ENCODE data around the gene CLPTM1.

CLPTM1 gene

DNA sequence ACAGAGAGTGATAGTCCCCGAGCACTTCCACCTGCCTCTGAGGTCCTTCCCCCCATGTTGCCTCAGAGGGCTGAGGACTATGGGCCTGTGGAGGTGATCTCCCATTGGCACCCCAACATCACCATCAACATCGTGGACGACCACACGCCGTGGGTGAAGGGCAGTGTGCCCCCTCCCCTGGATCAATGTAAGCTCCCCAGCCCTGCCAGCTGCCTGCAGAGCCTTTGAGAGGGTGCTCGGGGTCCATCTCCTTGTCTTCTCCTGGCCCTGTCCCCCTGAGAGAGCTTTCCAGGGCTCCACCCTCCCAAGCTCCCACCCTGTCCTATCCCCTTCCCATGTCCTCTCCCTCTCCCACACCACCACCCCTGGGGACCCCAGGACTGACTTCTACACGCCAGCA, 31.2 kb downstream of the CLPTM1 start:
- H3K4me1 Mint-ChIP-seq, result no peaks in the 10 kb centered on the region
- H3K36me3 Mint-ChIP-seq (ENCODE audit: low read depth), result peaks cover 33% of the 10 kb centered on the region
- H3K9me3 Mint-ChIP-seq, result no peaks in the 10 kb centered on the region
- TF ChIP-seq, protein P1, sequence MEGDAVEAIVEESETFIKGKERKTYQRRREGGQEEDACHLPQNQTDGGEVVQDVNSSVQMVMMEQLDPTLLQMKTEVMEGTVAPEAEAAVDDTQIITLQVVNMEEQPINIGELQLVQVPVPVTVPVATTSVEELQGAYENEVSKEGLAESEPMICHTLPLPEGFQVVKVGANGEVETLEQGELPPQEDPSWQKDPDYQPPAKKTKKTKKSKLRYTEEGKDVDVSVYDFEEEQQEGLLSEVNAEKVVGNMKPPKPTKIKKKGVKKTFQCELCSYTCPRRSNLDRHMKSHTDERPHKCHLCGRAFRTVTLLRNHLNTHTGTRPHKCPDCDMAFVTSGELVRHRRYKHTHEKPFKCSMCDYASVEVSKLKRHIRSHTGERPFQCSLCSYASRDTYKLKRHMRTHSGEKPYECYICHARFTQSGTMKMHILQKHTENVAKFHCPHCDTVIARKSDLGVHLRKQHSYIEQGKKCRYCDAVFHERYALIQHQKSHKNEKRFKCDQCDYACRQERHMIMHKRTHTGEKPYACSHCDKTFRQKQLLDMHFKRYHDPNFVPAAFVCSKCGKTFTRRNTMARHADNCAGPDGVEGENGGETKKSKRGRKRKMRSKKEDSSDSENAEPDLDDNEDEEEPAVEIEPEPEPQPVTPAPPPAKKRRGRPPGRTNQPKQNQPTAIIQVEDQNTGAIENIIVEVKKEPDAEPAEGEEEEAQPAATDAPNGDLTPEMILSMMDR (IDR thresholded peaks at IDR 0.05; ENCODE audit: unreplicated experiment in 3 of 3), result no peak
- no peaks in the 10 kb centered on the region for H3K27me3 Mint-ChIP-seq (ENCODE audit: low read depth)
- H3K4me3 Mint-ChIP-seq, result no peak overlapping the region
- H3K27ac Mint-ChIP-seq, result no peak overlapping the region

DNA sequence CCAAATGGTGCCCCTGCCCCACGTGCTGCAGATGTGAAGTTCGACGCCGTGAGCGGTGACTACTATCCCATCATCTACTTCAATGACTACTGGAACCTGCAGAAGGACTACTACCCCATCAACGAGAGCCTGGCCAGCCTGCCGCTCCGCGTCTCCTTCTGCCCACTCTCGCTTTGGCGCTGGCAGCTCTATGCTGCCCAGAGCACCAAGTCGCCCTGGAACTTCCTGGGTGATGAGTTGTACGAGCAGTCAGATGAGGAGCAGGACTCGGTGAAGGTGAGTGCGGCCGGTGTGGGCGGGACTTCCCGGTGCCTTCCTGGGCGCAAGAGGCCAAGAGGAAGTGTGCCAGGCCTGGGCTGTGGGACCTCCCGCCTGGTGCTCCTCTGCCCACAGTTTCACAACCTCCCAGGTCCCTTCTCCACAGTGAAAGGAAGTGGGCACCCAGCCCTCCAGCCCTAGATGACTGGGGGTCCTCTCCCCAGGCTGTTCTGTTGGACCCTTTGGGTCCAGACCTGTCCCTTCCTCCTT, 32.0 kb downstream of the CLPTM1 start:
- H3K27me3 Mint-ChIP-seq (ENCODE audit: low read depth), result no peaks in the 10 kb centered on the region
- H3K4me1 Mint-ChIP-seq, result no peaks in the 10 kb centered on the region
- no peak overlapping the region for H3K27ac Mint-ChIP-seq
- no peak overlapping the region for H3K4me3 Mint-ChIP-seq
- TF ChIP-seq, protein P1 (IDR thresholded peaks at IDR 0.05; ENCODE audit: unreplicated experiment in 3 of 3), result no peak
- H3K9me3 Mint-ChIP-seq, result no peaks in the 10 kb centered on the region
- peaks cover 36% of the 10 kb centered on the region for H3K36me3 Mint-ChIP-seq (ENCODE audit: low read depth)

DNA sequence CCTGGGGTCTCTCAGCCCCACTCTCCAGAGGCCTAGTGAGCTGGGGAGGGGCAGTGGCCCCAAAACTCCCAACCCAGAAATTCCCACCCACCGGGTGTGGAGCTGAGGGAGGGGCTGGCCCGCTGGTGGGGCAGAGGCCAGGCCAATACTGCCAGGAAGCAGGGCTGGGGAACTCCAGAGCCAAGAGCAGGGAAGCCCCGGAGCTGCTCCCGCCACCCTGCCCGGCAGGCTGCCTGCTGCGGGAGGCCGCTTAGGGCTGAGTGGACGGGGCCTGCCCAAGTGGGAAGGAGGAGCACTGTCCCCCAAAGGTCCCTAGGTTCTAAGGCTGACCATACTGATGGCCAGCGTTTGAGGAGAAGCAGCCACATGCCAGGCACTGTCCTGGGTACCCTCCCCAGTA, 33.1 kb downstream of the CLPTM1 start:
- H3K36me3 Mint-ChIP-seq (ENCODE audit: low read depth), result peaks cover 32% of the 10 kb centered on the region
- no peaks in the 10 kb centered on the region for H3K9me3 Mint-ChIP-seq
- no peaks in the 10 kb centered on the region for H3K4me1 Mint-ChIP-seq
- H3K4me3 Mint-ChIP-seq, result no peak overlapping the region
- no peak overlapping the region for H3K27ac Mint-ChIP-seq
- H3K27me3 Mint-ChIP-seq (ENCODE audit: low read depth), result no peaks in the 10 kb centered on the region
- TF ChIP-seq, protein P1 (IDR thresholded peaks at IDR 0.05; ENCODE audit: unreplicated experiment in 3 of 3), result no peak

DNA sequence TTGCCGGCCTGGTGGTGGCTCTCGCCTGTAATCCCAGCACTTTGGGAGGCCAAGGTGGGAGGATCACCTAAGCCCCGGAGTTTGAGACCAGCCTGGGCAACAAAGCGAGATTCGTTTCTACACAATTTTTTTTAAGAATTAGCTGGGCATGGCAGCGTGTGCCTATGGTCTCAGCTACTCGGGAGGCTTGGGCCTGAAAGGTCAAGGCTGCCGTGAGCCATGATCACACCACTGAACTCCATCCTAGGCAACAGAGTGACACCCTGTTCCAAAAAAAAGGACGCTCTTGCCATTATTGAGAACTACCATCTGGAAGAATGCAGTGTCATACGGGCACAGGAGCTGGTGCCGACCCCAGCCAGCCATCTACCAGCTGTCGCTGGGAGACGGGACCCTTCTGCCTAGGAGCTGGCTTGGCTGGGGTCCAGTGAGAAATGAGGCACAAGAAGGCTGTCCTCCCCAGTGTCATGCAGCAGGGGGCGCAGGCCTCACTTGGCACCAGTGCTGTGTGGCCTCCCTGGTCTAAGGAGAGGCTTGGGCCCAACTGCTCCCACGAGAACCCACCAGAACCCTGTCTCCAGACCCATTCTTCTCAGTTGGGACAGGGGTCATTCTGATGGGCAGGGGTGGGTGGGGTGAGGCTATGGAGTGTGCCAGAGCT, 33.8 kb downstream of the CLPTM1 start:
- Mint-ChIP-seq H3K4me1 (no peaks in the 10 kb centered on the region), H3K9me3 (no peaks in the 10 kb centered on the region), H3K27me3 (ENCODE audit: low read depth) (no peaks in the 10 kb centered on the region), H3K36me3 (ENCODE audit: low read depth) (peaks cover 33% of the 10 kb centered on the region), H3K27ac (no peak overlapping the region), H3K4me3 (no peak overlapping the region)
- TF ChIP-seq, protein P1 (IDR thresholded peaks at IDR 0.05; ENCODE audit: unreplicated experiment in 3 of 3), result peak; percentile 43 to 51 (median 49)

DNA sequence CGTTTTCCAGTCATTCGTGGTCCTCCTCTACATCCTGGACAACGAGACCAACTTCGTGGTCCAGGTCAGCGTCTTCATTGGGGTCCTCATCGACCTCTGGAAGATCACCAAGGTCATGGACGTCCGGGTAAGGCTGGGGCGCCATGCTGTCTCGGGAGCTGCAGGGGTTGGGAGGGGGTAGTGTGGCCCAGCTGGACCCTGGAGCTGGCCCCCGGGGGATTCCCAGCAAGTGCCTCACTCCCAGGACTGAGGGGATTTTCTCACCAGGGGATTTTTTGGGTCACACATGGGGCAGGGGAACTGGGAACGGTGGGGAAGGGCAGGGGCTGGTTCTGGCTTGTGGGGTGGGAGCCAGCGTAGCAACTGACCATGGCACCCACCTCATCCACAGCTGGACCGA, 35.3 kb downstream of the CLPTM1 start:
- Mint-ChIP-seq H3K9me3 (no peaks in the 10 kb centered on the region), H3K27ac (no peak overlapping the region), H3K4me3 (no peak overlapping the region), H3K27me3 (ENCODE audit: low read depth) (no peaks in the 10 kb centered on the region), H3K4me1 (no peaks in the 10 kb centered on the region), H3K36me3 (ENCODE audit: low read depth) (peaks cover 32% of the 10 kb centered on the region)
- TF ChIP-seq, protein P1 (IDR thresholded peaks at IDR 0.05; ENCODE audit: unreplicated experiment in 3 of 3), result no peak

DNA sequence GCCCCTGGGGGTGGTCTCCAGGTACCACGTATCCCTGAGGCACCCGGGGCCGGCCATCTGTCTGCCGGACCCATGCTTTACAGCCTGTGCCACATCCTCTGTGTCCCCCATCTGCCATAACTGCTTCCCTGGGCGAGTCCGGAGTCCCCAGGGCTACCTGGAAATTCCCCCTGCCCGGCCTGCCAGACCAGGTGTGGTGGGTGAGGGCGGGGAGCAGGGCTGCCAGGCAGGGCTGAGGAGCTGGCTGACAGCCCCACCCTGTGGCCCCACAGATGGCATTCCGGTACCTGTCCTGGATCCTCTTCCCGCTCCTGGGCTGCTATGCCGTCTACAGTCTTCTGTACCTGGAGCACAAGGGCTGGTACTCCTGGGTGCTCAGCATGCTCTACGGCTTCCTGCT, 35.8 kb downstream of the CLPTM1 start:
- Mint-ChIP-seq H3K36me3 (ENCODE audit: low read depth) (peaks cover 28% of the 10 kb centered on the region), H3K27ac (no peak overlapping the region), H3K4me1 (no peaks in the 10 kb centered on the region), H3K9me3 (no peaks in the 10 kb centered on the region), H3K27me3 (ENCODE audit: low read depth) (no peaks in the 10 kb centered on the region), H3K4me3 (no peak overlapping the region)
- TF ChIP-seq, protein P1 (IDR thresholded peaks at IDR 0.05; ENCODE audit: unreplicated experiment in 3 of 3), result no peak

All from nephron (organoid).